ENCODE results near the gene CPXM1.

The CPXM1 gene

DNA sequence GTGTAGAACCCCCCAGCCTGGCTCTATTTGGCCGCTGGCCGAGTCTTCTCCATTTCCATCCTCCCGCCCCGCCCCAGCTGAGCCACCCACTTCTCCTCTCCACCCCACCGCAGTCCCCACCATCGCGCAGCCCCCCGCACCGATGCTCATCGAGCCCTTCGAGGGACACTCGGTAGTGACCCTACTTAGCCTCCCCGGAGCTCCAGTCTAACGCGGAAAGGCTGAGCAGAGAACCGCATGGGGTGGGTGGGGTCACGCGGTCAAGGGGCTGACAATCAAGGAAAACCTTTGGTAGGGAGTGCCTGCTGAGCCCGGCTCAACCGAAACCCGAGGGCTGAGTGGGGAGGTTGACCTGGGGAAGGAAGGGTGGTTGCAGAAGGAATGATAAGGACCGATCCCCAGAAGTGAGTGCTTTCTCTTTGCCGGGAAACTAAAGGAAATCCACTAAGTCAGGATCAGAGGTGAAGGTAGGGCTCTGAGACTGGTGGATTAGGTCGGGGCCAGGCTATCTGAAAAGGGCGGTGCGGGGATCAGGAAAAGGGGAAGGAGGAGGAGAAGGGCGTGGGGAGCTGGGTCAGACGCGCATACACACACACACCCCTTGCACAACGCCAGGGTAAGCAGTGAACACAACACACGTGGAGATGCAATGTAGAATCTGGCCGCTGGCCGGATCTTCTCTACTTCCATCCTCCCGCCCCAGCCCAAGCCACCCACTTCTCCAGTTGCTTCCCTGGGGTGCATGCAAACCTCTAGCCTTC is 49.8 kb downstream of the CPXM1 start:
- Histone ChIP-seq H3K9me3 (no peaks in the 10 kb centered on the region), H3K27me3 (peaks cover 69% of the 10 kb centered on the region), H3K36me3 (no peaks in the 10 kb centered on the region), H4K20me1 (peaks cover 48% of the 10 kb centered on the region), H3K4me2 (no peak overlapping the region), H3K9ac (no peak overlapping the region), H3K4me3 (no peak overlapping the region), H3K4me1 (peaks cover 24% of the 10 kb centered on the region), H3K27ac (no peak overlapping the region)
- no peak for TF ChIP-seq Cebpa-rat (IDR thresholded peaks at IDR 0.05)

- H3K27ac ChIP-seq: no peak overlapping the region
- peaks cover 47% of the 10 kb centered on the region for H4K20me1 ChIP-seq
- H3K36me3 ChIP-seq: no peaks in the 10 kb centered on the region
- H3K4me2 ChIP-seq: no peak overlapping the region
- TF ChIP-seq Cebpa-rat (IDR thresholded peaks at IDR 0.05): no peak
- no peak overlapping the region for H3K4me3 ChIP-seq
- H3K4me1 ChIP-seq: peaks cover 24% of the 10 kb centered on the region
- no peak overlapping the region for H3K9ac ChIP-seq
- H3K9me3 ChIP-seq: no peaks in the 10 kb centered on the region
- H3K27me3 ChIP-seq: peaks cover 68% of the 10 kb centered on the region
Measured at GRCh38 chr20:2749951-2750490, 50.4 kb downstream of the CPXM1 start.

DNA sequence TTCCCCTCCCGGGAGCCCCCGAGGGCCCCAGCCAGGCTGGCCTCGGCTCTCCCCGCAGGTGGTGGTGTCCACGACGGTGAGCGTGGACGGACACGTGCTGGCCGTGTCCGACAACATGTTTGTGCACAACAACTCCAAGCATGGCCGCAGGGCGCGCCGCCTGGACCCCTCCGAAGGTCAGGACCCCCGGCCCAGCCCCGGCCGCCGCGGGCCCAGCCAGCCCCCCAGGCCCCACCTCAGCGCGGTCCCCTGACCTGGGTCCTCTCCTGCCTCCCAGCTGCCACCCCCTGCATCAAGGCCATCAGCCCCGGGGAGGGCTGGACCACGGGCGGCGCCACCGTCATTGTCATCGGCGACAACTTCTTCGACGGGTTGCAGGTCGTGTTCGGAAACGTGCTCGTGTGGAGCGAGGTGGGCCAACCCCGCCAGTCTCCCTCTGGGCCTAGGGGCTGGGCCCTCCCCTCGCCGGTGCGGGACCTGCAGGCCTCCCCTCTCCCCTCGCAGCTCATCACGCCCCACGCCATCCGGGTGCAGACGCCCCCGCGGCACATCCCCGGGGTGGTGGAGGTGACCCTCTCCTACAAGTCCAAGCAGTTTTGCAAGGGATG is 51.0 kb downstream of the CPXM1 start:
- Histone ChIP-seq H4K20me1 (peaks cover 41% of the 10 kb centered on the region), H3K4me3 (no peak overlapping the region), H3K9ac (no peak overlapping the region), H3K36me3 (no peaks in the 10 kb centered on the region), H3K9me3 (no peaks in the 10 kb centered on the region), H3K27me3 (peaks cover 62% of the 10 kb centered on the region), H3K27ac (no peak overlapping the region), H3K4me2 (no peak overlapping the region), H3K4me1 (peaks cover 24% of the 10 kb centered on the region)
- no peak for TF ChIP-seq Cebpa-rat (IDR thresholded peaks at IDR 0.05)

- no peak for TF ChIP-seq Cebpa-rat (IDR thresholded peaks at IDR 0.05)
- H3K36me3 ChIP-seq: no peaks in the 10 kb centered on the region
- H3K27ac ChIP-seq: no peak overlapping the region
- H3K4me1 ChIP-seq: peaks cover 24% of the 10 kb centered on the region
- H3K4me3 ChIP-seq: no peak overlapping the region
- no peaks in the 10 kb centered on the region for H3K9me3 ChIP-seq
- H3K27me3 ChIP-seq: peaks cover 55% of the 10 kb centered on the region
- peaks cover 34% of the 10 kb centered on the region for H4K20me1 ChIP-seq
- H3K9ac ChIP-seq: no peak overlapping the region
- no peak overlapping the region for H3K4me2 ChIP-seq
Measured at GRCh38 chr20:2748551-2749342, 51.7 kb downstream of the CPXM1 start.

GRCh38 chr20:2747676-2748235 is 52.7 kb downstream of the CPXM1 start:
- Histone ChIP-seq H4K20me1 (peaks cover 24% of the 10 kb centered on the region), H3K4me2 (no peak overlapping the region), H3K4me1 (peaks cover 21% of the 10 kb centered on the region), H3K36me3 (no peaks in the 10 kb centered on the region), H3K4me3 (no peak overlapping the region), H3K27ac (no peak overlapping the region), H3K9me3 (no peaks in the 10 kb centered on the region), H3K27me3 (peaks cover 45% of the 10 kb centered on the region), H3K9ac (no peak overlapping the region)
- TF ChIP-seq Cebpa-rat (IDR thresholded peaks at IDR 0.05): no peak

GRCh38 chr20:2746636-2747265 is 53.7 kb downstream of the CPXM1 start:
- Histone ChIP-seq H3K4me3 (no peak overlapping the region), H3K27me3 (peaks cover 35% of the 10 kb centered on the region), H4K20me1 (peaks cover 14% of the 10 kb centered on the region), H3K4me2 (no peak overlapping the region), H3K4me1 (peaks cover 18% of the 10 kb centered on the region), H3K9ac (no peak overlapping the region), H3K9me3 (no peaks in the 10 kb centered on the region), H3K27ac (no peak overlapping the region), H3K36me3 (no peaks in the 10 kb centered on the region)
- TF ChIP-seq Cebpa-rat (IDR thresholded peaks at IDR 0.05): no peak

DNA sequence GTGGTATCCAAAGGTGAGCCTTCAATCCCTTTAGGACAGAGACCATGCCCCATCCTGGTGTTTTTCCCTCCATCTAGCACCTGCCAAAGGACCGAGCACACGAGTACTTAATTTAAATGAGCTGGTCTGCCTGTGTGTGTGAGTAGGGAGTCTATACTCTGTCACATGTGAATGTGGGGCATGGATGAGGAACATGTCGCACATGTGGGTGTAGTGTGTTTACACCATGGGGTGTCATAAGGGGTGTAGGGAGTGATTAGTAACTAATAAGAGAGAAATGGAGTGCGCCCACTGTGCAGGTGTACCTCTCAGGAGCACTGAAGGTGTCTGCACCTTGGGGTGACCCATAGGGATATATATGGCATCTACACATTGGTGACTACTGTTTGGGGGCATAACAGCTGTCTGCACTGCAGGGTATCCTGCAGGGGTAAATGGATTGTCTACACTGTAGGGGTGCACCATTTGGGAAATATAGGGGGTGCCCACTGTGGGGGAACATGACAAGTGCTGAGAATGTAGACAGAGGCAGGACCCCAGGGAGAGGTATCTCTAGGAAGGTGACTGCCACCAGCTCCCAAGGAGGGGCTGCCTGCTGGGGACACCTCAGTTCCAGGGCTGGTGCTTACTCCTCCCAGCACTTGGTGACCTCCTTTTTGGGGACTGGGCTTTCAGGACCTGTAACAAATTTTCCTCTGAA is 54.3 kb downstream of the CPXM1 start:
- Histone ChIP-seq H3K9ac (no peak overlapping the region), H4K20me1 (peaks cover 7% of the 10 kb centered on the region; the same call in 1 of the 2 replicates), H3K4me1 (peaks cover 19% of the 10 kb centered on the region), H3K27ac (no peak overlapping the region), H3K9me3 (no peaks in the 10 kb centered on the region), H3K4me2 (no peak overlapping the region), H3K27me3 (peaks cover 28% of the 10 kb centered on the region), H3K36me3 (no peaks in the 10 kb centered on the region), H3K4me3 (no peak overlapping the region)
- TF ChIP-seq Cebpa-rat (IDR thresholded peaks at IDR 0.05): no peak

GRCh38 chr20:2745060-2745910 is 55.1 kb downstream of the CPXM1 start:
- Histone ChIP-seq H3K4me2 (no peak overlapping the region), H3K9ac (no peak overlapping the region), H3K4me1 (peaks cover 22% of the 10 kb centered on the region), H3K36me3 (no peaks in the 10 kb centered on the region), H4K20me1 (no peaks in the 10 kb centered on the region; the same call in 1 of the 2 replicates), H3K9me3 (no peaks in the 10 kb centered on the region), H3K27ac (no peak overlapping the region), H3K4me3 (no peak overlapping the region), H3K27me3 (peaks cover 20% of the 10 kb centered on the region)
- TF ChIP-seq Cebpa-rat (IDR thresholded peaks at IDR 0.05): no peak

Data from BLaER1 (cell line).